Parathyroid adenoma (tissue), 2 donors: ENCODE results near the gene YBEY.

ENCODE experiments used
- H2AFZ ChIP-seq: fragments of 300-600 bp; sonication (generic); one replicate; pipeline ENCODE4 v1.7.0; 2017; ENCODE audit warnings: antibody characterized with exemption, mild to moderate bottlenecking
- H3K27ac ChIP-seq: fragments of 300-600 bp; sonication (generic); one replicate; pipeline ENCODE4 v1.7.0; 2017
- H3K27me3 ChIP-seq: fragments of 300-600 bp; sonication (generic); one replicate; pipeline ENCODE4 v1.7.0; 2017; ENCODE audit warnings: low read length; ENCODE audit not compliant: control insufficient read depth, insufficient read depth
- H3K36me3 ChIP-seq: fragments of 300-600 bp; sonication (generic); one replicate; pipeline ENCODE4 v1.7.0; 2017; ENCODE audit warnings: low read length; ENCODE audit not compliant: control insufficient read depth, insufficient read depth
- H3K4me1 ChIP-seq: fragments of 300-600 bp; sonication (generic); one replicate; pipeline ENCODE4 v1.7.0; 2017; ENCODE audit warnings: control low read depth
- H3K4me2 ChIP-seq: fragments of 300-600 bp; sonication (generic); one replicate; pipeline ENCODE4 v1.7.0; 2017; ENCODE audit warnings: low read length
- H3K4me3 ChIP-seq: fragments of 300-600 bp; sonication (generic); one replicate; pipeline ENCODE4 v1.7.0; 2017; ENCODE audit warnings: low read depth, low read length
- H3K79me2 ChIP-seq: fragments of 300-600 bp; sonication (generic); one replicate; pipeline ENCODE4 v1.7.0; 2017; ENCODE audit warnings: control low read depth
- H3K9ac ChIP-seq: fragments of 300-600 bp; sonication (generic); one replicate; pipeline ENCODE4 v1.7.0; 2017; ENCODE audit warnings: mild to moderate bottlenecking
- H3K9me3 ChIP-seq: fragments of 300-600 bp; sonication (generic); one replicate; pipeline ENCODE4 v1.7.0; 2017; ENCODE audit warnings: low read length; ENCODE audit not compliant: control insufficient read depth
- TF ChIP-seq, protein P1 (sequence below): fragments of 300-600 bp; sonication (generic); IDR thresholded peaks from one replicate; pipeline ENCODE4 v1.7.0; 2017; ENCODE audit warnings: antibody characterized with exemption, mild to moderate bottlenecking
- donor health status: primary hyperparathyroidism.

Gene YBEY

DNA sequence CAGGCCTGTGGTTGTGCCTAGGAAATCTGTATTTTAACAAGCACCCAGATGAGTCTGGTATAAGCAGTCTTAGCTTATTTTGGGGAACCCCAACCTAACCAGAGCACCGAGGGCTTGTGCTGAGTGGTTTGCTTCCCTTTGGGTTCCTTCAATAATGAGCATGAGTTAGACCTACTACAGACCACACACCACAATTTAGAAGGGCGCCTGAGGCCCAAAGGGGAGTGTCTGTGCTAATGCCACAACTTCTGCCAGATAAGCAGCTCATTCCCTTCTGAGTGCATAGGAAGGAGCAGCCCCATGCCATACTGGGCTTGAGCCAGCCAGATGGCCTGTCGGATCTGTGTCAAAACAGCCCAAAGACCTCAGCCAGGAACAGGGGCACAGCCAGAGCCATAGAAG, 42.2 kb upstream of the YBEY start:
- Histone ChIP-seq H3K27me3 (no peaks in the 10 kb centered on the region), H3K4me1 (no peaks in the 10 kb centered on the region), H3K79me2 (no peaks in the 10 kb centered on the region), H3K36me3 (no peaks in the 10 kb centered on the region), H2AFZ (no peak overlapping the region), H3K4me2 (no peak overlapping the region), H3K9me3 (no peaks in the 10 kb centered on the region), H3K27ac (no peak overlapping the region), H3K9ac (no peak overlapping the region), H3K4me3 (no peak overlapping the region)
- TF ChIP-seq, protein P1, sequence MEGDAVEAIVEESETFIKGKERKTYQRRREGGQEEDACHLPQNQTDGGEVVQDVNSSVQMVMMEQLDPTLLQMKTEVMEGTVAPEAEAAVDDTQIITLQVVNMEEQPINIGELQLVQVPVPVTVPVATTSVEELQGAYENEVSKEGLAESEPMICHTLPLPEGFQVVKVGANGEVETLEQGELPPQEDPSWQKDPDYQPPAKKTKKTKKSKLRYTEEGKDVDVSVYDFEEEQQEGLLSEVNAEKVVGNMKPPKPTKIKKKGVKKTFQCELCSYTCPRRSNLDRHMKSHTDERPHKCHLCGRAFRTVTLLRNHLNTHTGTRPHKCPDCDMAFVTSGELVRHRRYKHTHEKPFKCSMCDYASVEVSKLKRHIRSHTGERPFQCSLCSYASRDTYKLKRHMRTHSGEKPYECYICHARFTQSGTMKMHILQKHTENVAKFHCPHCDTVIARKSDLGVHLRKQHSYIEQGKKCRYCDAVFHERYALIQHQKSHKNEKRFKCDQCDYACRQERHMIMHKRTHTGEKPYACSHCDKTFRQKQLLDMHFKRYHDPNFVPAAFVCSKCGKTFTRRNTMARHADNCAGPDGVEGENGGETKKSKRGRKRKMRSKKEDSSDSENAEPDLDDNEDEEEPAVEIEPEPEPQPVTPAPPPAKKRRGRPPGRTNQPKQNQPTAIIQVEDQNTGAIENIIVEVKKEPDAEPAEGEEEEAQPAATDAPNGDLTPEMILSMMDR: no peak

DNA sequence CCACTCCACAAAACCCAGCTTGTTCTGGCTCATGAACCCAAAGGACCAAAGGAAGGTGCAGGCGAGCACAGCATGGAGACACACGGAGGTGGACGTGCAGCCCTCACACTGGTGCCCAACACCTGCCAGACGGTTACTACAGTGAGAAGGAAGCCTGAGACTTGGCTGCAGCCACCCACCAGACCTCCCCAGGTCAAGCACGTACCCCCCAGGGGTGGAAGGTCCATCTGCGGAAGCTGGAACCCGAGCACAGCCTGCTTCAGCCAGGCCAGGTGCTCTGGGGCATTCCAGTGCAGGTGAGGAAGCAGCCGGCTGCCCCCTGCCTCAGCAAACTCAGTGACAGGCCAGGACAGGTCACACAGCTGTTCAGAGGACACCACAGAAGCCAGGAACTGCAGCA, 41.5 kb upstream of the YBEY start:
- H3K27me3 ChIP-seq: no peaks in the 10 kb centered on the region
- no peak overlapping the region for H3K4me3 ChIP-seq
- H3K9me3 ChIP-seq: no peaks in the 10 kb centered on the region
- H3K9ac ChIP-seq: no peak overlapping the region
- no peak overlapping the region for H3K4me2 ChIP-seq
- H3K27ac ChIP-seq: no peak overlapping the region
- H3K36me3 ChIP-seq: no peaks in the 10 kb centered on the region
- no peaks in the 10 kb centered on the region for H3K79me2 ChIP-seq
- H2AFZ ChIP-seq: no peak overlapping the region
- no peaks in the 10 kb centered on the region for H3K4me1 ChIP-seq
- TF ChIP-seq, protein P1: no peak

DNA sequence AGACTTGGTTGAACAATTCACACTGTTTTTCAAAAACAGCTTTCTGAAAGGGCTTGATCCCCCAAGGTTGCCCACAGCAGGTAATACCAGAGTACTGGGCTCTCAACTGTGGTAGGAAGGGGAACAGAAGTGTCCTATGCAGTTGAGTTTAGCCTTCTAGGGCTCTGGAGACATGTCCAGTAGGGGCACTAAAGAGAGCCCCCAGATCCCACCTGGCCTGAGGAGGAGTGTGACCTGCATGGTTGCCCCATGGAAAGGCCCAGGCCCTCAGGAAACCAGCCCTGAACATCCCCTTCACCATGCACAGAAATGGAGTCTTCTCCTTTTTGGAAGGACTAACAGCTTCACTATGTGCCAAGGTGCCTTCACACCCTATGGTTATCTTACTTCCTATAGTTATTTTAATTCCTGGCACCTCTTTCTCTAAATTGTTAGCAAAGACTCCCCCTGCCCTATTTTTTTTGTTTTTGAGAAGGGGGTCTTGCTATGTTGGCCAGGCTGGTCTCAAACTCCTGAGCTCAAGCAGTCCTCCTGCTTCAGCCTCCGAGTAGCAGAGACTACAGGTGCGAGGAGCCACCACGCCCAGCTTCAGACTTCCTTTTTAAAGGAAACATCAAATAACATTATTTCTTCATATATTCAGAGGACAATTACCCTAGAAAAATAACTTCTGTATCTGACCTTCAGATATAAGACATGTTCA, 40.8 kb upstream of the YBEY start:
- Histone ChIP-seq H3K27ac (no peak overlapping the region), H3K27me3 (no peaks in the 10 kb centered on the region), H3K4me2 (no peak overlapping the region), H3K9me3 (no peaks in the 10 kb centered on the region), H3K9ac (no peak overlapping the region), H3K4me1 (no peaks in the 10 kb centered on the region), H3K4me3 (no peak overlapping the region), H3K79me2 (no peaks in the 10 kb centered on the region), H2AFZ (no peak overlapping the region), H3K36me3 (no peaks in the 10 kb centered on the region)
- TF ChIP-seq, protein P1: no peak

GRCh38 chr21:46246345-46246744, 39.8 kb upstream of the YBEY start:
- H3K27ac ChIP-seq: no peak overlapping the region
- H3K9ac ChIP-seq: no peak overlapping the region
- H3K36me3 ChIP-seq: no peaks in the 10 kb centered on the region
- H3K27me3 ChIP-seq: no peaks in the 10 kb centered on the region
- H3K4me1 ChIP-seq: no peaks in the 10 kb centered on the region
- no peaks in the 10 kb centered on the region for H3K9me3 ChIP-seq
- TF ChIP-seq, protein P1: no peak
- no peak overlapping the region for H2AFZ ChIP-seq
- H3K4me3 ChIP-seq: no peak overlapping the region
- no peaks in the 10 kb centered on the region for H3K79me2 ChIP-seq
- H3K4me2 ChIP-seq: no peak overlapping the region
